ENCODE results near the gene PHPT1.
"Not testable (repeated sequence)": the region's sequence is repeated elsewhere in the genome, so short reads cannot be mapped to it uniquely, and the experiment has no call there.

Gene PHPT1

GRCh38 chr9:136849038-136849959 lies at the start of gene PHPT1:
PHPT1 (plus strand) TSS chr9:136849409; CDS start chr9:136849431, 22 bp downstream.
- peak; percentile 97 for DNase-seq

- DNase-seq, result peak; percentile 89
Measured at GRCh38 chr9:136799854-136800657, 49.2 kb upstream of the PHPT1 start.

- DNase-seq, result no peak
Measured at GRCh38 chr9:136802321-136802720, 46.9 kb upstream of the PHPT1 start.

- not testable (repeated sequence) for DNase-seq
Measured at GRCh38 chr9:136803009-136803550, 46.1 kb upstream of the PHPT1 start.

- DNase-seq, result no peak
Measured at GRCh38 chr9:136803551-136804508, 45.4 kb upstream of the PHPT1 start.

GRCh38 chr9:136804509-136805206 lies 44.6 kb upstream of the PHPT1 start:
- DNase-seq, result no peak

- DNase-seq, result no peak
Measured at GRCh38 chr9:136805207-136805740, 43.9 kb upstream of the PHPT1 start.

- no peak for DNase-seq
Measured at GRCh38 chr9:136806067-136806466, 43.1 kb upstream of the PHPT1 start.

- no peak for DNase-seq
Measured at GRCh38 chr9:136806631-136807201, 42.5 kb upstream of the PHPT1 start.

GRCh38 chr9:136807281-136808074 lies 41.7 kb upstream of the PHPT1 start, which contains the start of gene RABL6:
RABL6 (plus strand) TSS chr9:136807948; CDS start chr9:136808197, 249 bp downstream.
- peak; percentile 82 for DNase-seq

- DNase-seq, result peak; percentile 60
Measured at GRCh38 chr9:136808075-136808805, 41.0 kb upstream of the PHPT1 start.

GRCh38 chr9:136808806-136809158 lies 40.4 kb upstream of the PHPT1 start:
- no peak for DNase-seq

- no peak for DNase-seq
Measured at GRCh38 chr9:136814725-136815421, 34.3 kb upstream of the PHPT1 start.

- no peak for DNase-seq
Measured at GRCh38 chr9:136815422-136815782, 33.8 kb upstream of the PHPT1 start.

- no peak for DNase-seq
Measured at GRCh38 chr9:136820971-136821825, 28.0 kb upstream of the PHPT1 start.

GRCh38 chr9:136821826-136822544 lies 27.2 kb upstream of the PHPT1 start:
- no peak for DNase-seq
